HG03460 (cell line): ENCODE measurements around the gene JCHAIN.
A peak's percentile ranks its signal among the peaks of the same experiment; 100 is the strongest.
"Not testable (repeated sequence)": the region's sequence is repeated elsewhere in the genome, so short reads cannot be mapped to it uniquely, and the experiment has no call there.

Experiments
- ATAC-seq: cut with Tn5 transposase; IDR thresholded peaks from one replicate; pipeline ENCODE4 v1.9.1; 2021; ENCODE audit not compliant: unreplicated experiment

JCHAIN gene

GRCh38 chr4:70666369-70666768 lies at the start of gene JCHAIN:
Gene JCHAIN, minus strand, starts transcription at chr4:70666508. Its CDS starts 18 bp downstream, at chr4:70666490.
- no peak for ATAC-seq

DNA sequence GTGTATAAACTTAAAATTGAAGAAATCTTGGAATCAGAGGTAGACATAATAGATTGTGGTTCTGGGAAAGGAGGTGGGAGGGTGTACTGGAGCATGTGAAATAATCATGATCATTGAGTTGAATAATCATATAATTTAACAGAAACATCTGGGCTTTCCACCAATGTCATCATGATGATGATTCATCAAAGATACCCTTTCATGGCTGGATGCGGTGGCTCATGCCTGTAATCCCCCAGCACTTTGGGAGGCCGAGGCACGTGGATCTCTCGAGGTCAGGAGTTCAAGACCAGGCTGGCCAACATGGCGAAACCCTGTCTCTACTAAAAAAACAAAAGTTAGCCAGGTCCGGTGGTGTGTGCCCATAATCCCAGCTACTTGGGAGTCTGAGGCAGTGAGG lies 48.8 kb upstream of the JCHAIN start:
- no peak for ATAC-seq

- ATAC-seq, result peak; percentile 55
Observed at GRCh38 chr4:70714079-70714887, 48.0 kb upstream of the JCHAIN start.

DNA sequence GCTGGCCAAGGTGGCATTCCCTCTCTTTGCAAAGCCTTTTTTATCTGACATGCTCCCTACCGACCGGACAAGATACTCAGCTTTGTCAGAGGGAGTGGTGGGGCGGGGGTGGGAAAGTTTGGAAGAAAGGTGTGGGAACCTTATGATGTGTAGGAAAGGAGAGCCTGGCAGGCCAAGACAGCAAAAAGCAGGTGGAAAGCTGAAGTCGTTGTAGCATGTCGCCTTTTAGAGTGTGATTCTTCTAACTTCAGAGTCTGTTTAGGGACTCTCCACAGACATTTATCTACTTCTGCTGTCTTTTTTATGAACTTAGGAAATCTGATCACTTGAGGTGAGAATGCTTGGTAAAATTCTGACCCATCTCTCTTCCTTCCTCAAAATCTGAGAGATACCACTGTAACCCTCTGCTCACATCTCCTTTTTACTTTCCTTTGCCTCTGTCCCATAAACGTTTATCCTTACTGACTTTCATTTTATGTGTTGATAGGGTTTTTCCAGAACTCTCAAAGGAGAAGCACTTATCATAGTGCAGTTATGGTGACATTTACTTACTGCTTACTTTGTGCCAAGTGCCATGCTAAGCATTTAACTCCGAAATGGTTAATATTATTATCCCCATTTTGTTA lies 47.3 kb upstream of the JCHAIN start:
- ATAC-seq, result peak; percentile 37

- ATAC-seq, result no peak
Observed at GRCh38 chr4:70712604-70713452, 46.5 kb upstream of the JCHAIN start.

DNA sequence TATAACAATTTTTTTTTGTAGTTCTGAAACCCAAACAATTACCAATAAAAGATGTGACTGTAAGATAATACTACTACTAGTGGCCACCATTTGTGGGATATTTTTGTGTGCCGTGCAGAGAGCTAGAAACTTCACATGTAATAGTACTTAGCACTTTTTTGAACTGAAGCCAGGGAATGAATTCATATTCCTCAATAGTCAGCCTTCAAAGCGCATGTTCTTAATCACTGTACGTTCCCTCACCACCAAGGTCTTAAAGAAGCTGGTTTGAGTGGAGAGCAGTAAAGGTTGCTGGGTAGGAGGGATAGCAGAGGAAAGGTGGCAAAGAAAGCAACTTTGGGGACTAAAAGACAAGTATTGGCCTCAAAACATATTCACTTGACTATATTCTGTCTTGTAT lies 45.8 kb upstream of the JCHAIN start:
- ATAC-seq, result no peak

- ATAC-seq, result no peak
Observed at GRCh38 chr4:70711599-70711998, 45.3 kb upstream of the JCHAIN start.

DNA sequence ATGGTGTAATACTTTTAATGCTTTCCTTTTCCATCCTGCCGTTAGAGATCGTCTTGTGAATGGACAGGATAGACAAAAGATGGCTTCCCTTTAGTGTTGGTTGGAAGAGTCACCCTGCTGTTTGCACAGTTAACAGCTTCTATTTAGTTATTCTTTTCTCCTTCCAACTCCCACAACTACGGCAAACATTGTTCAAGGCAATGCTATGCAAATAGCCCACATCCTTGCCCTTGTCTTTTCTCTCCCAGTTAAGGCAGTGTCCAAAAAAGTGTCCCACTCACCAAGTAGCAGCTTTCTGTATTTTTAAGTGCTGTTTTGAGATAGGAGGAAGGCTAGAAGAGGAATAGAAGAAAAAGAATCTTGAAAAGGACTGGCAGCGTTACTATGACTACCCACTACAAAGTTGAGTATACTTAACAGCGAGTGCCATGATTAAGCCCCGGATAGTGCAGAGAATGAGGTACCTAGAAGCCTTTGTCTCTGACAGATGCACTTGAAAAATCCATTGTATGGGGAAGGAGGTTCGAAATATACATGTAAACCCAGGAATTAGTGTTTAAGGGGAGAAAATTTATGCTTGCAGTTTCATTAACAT lies 43.4 kb upstream of the JCHAIN start:
- no peak for ATAC-seq

GRCh38 chr4:70706516-70706915 lies 40.2 kb upstream of the JCHAIN start:
- ATAC-seq, result no peak

GRCh38 chr4:70706044-70706461 lies 39.7 kb upstream of the JCHAIN start:
- ATAC-seq, result no peak

- ATAC-seq, result peak; percentile 46
Observed at GRCh38 chr4:70705183-70706043, 39.1 kb upstream of the JCHAIN start.

DNA sequence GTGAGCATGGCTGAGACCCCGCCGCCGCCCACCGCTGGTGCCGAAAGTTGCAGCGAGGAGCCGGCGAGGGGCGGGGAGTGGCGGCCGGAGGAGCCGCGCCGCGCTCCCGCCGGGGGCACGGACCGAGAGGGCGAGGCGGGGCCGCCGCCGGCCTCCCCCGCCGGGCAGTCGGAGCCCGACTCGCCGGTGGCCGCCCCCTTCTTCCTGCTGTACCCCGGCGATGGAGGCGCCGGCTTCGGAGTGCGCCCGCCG lies 38.5 kb upstream of the JCHAIN start:
- ATAC-seq, result peak; percentile 27

DNA sequence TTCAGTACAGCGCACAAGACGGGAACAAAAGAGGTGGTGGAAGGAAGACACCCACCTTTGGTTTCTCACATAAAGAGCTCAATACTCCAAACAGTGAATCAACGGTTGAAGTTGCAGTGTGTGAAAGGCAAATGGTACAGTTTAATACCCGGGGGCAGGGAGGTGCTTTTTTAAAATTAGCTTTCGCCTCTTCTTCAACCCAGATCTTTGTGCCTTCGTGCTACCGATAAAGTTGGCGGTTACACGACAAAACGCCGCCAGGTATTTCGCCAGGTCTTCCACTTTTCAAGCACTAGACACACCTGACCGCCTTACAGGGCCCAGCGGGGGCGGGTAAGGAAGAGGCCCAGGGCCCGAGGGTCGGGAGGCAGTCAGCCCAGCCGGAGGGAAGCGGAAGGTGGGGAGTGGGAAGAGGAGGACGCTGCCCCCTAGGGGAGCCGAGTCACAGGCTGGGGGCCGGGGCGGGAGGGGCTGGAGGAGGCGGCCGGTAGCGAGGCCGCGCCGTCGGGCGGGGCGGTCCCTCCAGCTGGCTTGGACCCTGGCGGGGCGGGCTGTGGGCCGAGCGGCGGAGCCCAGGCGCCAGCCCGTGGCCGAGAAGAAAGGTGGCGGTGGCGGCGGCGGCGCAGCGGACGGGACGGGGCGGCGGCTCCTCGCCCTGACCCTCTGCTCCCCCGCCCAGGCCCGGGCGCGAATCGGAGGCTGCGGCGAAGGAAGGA lies 38.1 kb upstream of the JCHAIN start:
- ATAC-seq, result peak; percentile 68

GRCh38 chr4:70703619-70704214 lies 37.4 kb upstream of the JCHAIN start:
- ATAC-seq, result no peak

GRCh38 chr4:70702592-70702991 lies 36.3 kb upstream of the JCHAIN start:
- not testable (repeated sequence) for ATAC-seq

- ATAC-seq, result no peak
Observed at GRCh38 chr4:70701271-70701670, 35.0 kb upstream of the JCHAIN start.

DNA sequence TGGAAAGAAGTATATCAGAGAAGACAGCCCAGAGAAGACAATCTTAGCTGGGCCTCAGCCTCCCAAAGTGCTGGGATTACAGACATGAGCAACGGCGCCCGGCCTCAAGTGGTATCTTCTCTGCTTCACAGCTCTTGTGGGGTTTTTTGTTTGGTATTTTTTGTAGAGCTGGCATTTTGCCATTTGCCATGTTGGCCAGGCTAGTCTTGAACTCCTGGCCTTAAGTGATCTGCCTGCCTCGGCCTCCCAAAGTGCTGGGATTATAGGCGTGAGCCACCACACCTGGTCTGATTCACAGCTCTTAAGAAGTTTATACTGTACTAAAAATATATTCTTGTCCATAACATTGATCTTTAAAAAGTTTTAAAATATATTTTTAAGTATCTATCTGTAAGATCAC lies 34.4 kb upstream of the JCHAIN start:
- no peak for ATAC-seq

DNA sequence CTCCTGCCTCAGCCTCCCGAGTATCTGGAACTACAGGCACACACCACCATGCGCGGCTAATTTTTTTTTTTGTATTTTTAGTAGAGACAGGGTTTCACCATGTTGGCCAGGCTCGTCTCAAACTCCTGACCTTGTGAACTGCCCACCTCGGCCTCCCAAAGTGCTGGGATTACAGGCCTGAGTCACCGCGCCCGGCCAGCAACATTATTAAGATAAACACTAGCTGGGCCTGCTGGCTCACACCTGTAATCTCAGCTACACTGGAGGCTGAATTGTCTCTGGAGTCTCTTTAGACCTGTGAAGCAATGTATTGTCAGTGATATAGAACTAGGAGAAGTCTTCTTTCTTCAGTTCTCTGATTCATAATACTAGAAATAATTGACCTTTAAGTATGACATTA lies 32.1 kb upstream of the JCHAIN start:
- ATAC-seq, result not testable (repeated sequence)

DNA sequence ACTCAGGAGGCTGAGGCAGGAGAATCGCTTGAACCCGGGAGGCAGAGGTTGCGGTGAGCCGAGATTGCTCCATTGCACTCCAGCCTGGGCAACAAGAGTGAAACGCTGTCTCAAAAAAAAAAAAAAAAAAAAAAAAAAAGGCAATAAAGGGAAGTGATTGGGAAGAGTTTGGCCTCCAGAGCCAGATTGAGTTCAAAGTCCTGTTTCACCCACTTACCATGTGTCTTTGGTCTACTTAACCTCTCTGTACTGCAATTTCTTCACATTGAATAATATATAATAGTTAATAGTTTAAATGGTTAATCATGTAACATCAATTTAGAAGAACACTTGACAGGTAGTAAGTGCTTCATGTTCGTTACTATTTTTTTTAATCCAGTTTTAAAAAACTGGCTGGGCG lies 28.3 kb upstream of the JCHAIN start:
- not testable (repeated sequence) for ATAC-seq

GRCh38 chr4:70691661-70692060 lies 25.4 kb upstream of the JCHAIN start:
- ATAC-seq, result no peak
